ENCODE measurements around the gene SGO1.

The SGO1 gene

GRCh38 chr3:20154078-20154477 lies 31.9 kb downstream of the SGO1 start:
- DNase-seq: no peak

- no peak for DNase-seq
Measured at GRCh38 chr3:20148466-20148865, 37.5 kb downstream of the SGO1 start.

GRCh38 chr3:20147361-20147760 lies 38.6 kb downstream of the SGO1 start:
- DNase-seq: no peak

- no peak for DNase-seq
Measured at GRCh38 chr3:20146301-20146700, 39.7 kb downstream of the SGO1 start.

- no peak for DNase-seq
Measured at GRCh38 chr3:20145874-20146273, 40.1 kb downstream of the SGO1 start.

GRCh38 chr3:20143519-20143918 lies 42.5 kb downstream of the SGO1 start:
- DNase-seq: no peak

GRCh38 chr3:20142517-20142916 lies 43.5 kb downstream of the SGO1 start:
- no peak for DNase-seq

GRCh38 chr3:20141851-20142250 lies 44.2 kb downstream of the SGO1 start:
- DNase-seq: no peak

- DNase-seq: no peak
Measured at GRCh38 chr3:20141316-20141715, 44.7 kb downstream of the SGO1 start.

- DNase-seq: no peak
Measured at GRCh38 chr3:20140881-20141280, 45.1 kb downstream of the SGO1 start.

GRCh38 chr3:20137647-20138046 lies 48.4 kb downstream of the SGO1 start:
- no peak for DNase-seq

GRCh38 chr3:20136231-20136630 lies 49.8 kb downstream of the SGO1 start:
- DNase-seq: no peak

GRCh38 chr3:20130106-20130505 lies 55.9 kb downstream of the SGO1 start:
- DNase-seq: no peak

- DNase-seq: no peak
Measured at GRCh38 chr3:20128358-20128757, 57.6 kb downstream of the SGO1 start.

GRCh38 chr3:20125897-20126296 lies 60.1 kb downstream of the SGO1 start:
- no peak for DNase-seq

GRCh38 chr3:20125289-20125688 lies 60.7 kb downstream of the SGO1 start:
- no peak for DNase-seq

GRCh38 chr3:20123131-20123652 lies 62.8 kb downstream of the SGO1 start:
- no peak for DNase-seq

- no peak for DNase-seq
Measured at GRCh38 chr3:20121088-20121487, 64.9 kb downstream of the SGO1 start.
